ENCODE measurements around the gene MSN. TPM values are rescaled to one million over a fixed set of nuclear protein-coding genes. Genes with fewer than 3 reads are reported as not detected.

MSN gene
- total and polyA plus RNA-seq, 10 of the 15 experiments (the other 5 are each of a cell fraction or from before 2014, with no cell fraction given), result 93.8 to 432 (median 270) TPM

GRCh38 chrX:65695849-65696449 is 28.5 kb downstream of the MSN start:
- BruUV-seq (replicated peaks), result no TSS peak
- peaks cover 75% of the 10 kb centered on the region for H3K79me2 ChIP-seq (ENCODE audit: control insufficient read depth, insufficient read depth, low read length)
- no peak for ATAC-seq
- FAIRE-seq, result no peak
- no peak overlapping the region for H2AFZ ChIP-seq (ENCODE audit: control insufficient read depth, low read depth, low read length)
- ChIA-PET SMC1A (ENCODE audit: uncharacterized antibody, unreplicated experiment) (interaction anchor here (1.0 to 6.0 kb wide), 13 partner anchors 8 to 321 kb away, joined by 3 to 49 read pairs (median 7); partner anchors contain the start of gene MSN), POLR2A (interaction anchor here (0.6 to 2.6 kb wide), 10 partner anchors 9 to 307 kb away, joined by 3 to 20 read pairs (median 4); no protein-coding TSS in a partner anchor), RAD21 (ENCODE audit: unreplicated experiment) (interaction anchor here (0.6 to 10.2 kb wide), 12 partner anchors 9 to 316 kb away, joined by 3 to 119 read pairs (median 8); no protein-coding TSS in a partner anchor), CTCF (interaction anchor here (0.6 to 3.4 kb wide), 5 partner anchors 9 to 40 kb away, joined by 3 to 26 read pairs (median 5); no protein-coding TSS in a partner anchor)
- in situ Hi-C loops (cut with MboI), result no loop called here
- H3K36me3 ChIP-seq (ENCODE audit: control insufficient read depth in 2 of 2, insufficient read depth in 2 of 2, low read length in 1 of 2), result no peaks in the 10 kb centered on the region; a peak in 2 of 4 replicates
- H3K4me2 ChIP-seq (ENCODE audit: control insufficient read depth, insufficient read depth), result peak overlapping the region; percentile 36
- peak overlapping the region; percentile 41; the same call in 1 of the 2 replicates for H3K4me3 ChIP-seq
- no peaks in the 10 kb centered on the region for H3K27me3 ChIP-seq (replicated peaks in 1 of 2; ENCODE audit: control insufficient read depth in 2 of 2, insufficient read depth in 2 of 2, low read length in 1 of 2)
- DNase-seq (ENCODE audit: low read depth, low spot score), result no peak
- H3K4me1 ChIP-seq (ENCODE audit: control insufficient read depth, insufficient read depth, low read length), result peaks cover 59% of the 10 kb centered on the region
- 26% methylated on average over 3 of the region's 3 CpGs for WGBS (ENCODE audit: insufficient coverage, insufficient replicate concordance, low lambda C conversion rate, missing lambda C conversion rate)
- H3K9me3 ChIP-seq (replicated peaks; ENCODE audit: control insufficient read depth, insufficient read depth, low read length), result no peaks in the 10 kb centered on the region
- no peaks in the 10 kb centered on the region for H4K20me1 ChIP-seq (ENCODE audit: control insufficient read depth, insufficient read depth)
- TF ChIP-seq CBX3 (IDR thresholded peaks at IDR 0.05; ENCODE audit: borderline replicate concordance, low read depth), result no peak
- TF ChIP-seq BHLHE40 (IDR thresholded peaks at IDR 0.05; ENCODE audit: borderline replicate concordance in 1 of 2, low read depth in 2 of 2, low read length in 1 of 2), result peak in 1 of 2 experiments; percentile 6; a peak in 1 of 4 replicates
- TF ChIP-seq SUPT20H (IDR thresholded peaks at IDR 0.05; ENCODE audit: borderline replicate concordance, control insufficient read depth, low read depth, low read length), result no peak
- TF ChIP-seq E2F8 (IDR thresholded peaks at IDR 0.05; ENCODE audit: low read depth, partially characterized antibody), result no peak
- 0 out of 4 replicates have a peak, but pooled peaks of 1 of the 2 experiments have one; percentile 2 for TF ChIP-seq EP300 (IDR thresholded peaks at IDR 0.05; ENCODE audit: borderline replicate concordance in 1 of 2, control insufficient read depth in 1 of 2, low read depth in 2 of 2, low read length in 2 of 2)
- TF ChIP-seq CREM (IDR thresholded peaks at IDR 0.05; ENCODE audit: low read depth), result no peak
- H3K27ac ChIP-seq (ENCODE audit: control insufficient read depth, insufficient read depth), result peak overlapping the region; percentile 87
- intact Hi-C loops (cut with micrococcal nuclease; ENCODE audit: unreplicated experiment), result loop anchor here (5.0 kb wide), 1 partner anchor 316 kb away; no protein-coding TSS in a partner anchor
- peak overlapping the region; percentile 57; the same call in 1 of the 2 replicates for H3K9ac ChIP-seq (ENCODE audit: control insufficient read depth, insufficient read depth, low read length)

Data from GM12878 (cell line).